Measurements from ENCODE around the gene INPP5A. TPM values are rescaled to one million over a fixed set of nuclear protein-coding genes. Genes with fewer than 3 reads are reported as not detected.
A peak's percentile ranks its signal among the peaks of the same experiment; 100 is the strongest.

The INPP5A gene
- total RNA-seq, 1 donor from 2014 or later = 36.3 TPM

DNA sequence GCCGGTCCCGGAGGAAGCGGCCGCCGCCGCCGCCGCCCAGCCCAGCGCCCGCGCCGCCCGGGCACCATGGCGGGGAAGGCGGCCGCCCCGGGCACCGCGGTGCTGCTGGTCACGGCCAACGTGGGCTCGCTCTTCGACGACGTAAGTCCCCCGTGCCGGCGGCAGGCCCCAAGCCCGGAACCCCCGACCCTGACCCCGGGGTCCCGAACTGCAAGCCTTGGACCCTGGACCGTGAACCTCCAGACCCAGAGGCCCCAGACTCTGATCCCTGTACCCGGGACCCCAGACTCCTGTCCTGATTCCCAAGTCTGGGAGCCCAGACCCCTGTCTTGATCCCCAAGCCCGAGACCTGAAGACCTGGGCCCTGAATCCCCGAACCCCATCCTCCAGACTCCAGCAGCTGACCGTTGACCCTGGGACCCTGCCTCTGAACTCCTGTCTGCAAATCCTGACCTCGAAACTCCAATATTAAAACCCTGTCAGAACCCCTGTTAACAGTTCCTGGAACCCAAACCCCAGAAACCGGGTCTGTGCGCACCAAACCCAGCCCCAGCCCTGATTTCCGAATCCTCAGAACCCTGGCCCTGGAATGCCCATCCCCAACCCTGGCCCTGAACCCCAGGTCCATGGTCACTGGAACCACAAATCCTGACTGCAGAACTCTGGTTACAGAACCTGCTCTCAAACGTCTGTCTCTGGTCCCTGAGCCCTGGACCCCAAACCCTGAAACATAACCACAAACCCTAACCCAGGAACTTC, 623 bp downstream of the INPP5A start:
- TF ChIP-seq, protein P1, sequence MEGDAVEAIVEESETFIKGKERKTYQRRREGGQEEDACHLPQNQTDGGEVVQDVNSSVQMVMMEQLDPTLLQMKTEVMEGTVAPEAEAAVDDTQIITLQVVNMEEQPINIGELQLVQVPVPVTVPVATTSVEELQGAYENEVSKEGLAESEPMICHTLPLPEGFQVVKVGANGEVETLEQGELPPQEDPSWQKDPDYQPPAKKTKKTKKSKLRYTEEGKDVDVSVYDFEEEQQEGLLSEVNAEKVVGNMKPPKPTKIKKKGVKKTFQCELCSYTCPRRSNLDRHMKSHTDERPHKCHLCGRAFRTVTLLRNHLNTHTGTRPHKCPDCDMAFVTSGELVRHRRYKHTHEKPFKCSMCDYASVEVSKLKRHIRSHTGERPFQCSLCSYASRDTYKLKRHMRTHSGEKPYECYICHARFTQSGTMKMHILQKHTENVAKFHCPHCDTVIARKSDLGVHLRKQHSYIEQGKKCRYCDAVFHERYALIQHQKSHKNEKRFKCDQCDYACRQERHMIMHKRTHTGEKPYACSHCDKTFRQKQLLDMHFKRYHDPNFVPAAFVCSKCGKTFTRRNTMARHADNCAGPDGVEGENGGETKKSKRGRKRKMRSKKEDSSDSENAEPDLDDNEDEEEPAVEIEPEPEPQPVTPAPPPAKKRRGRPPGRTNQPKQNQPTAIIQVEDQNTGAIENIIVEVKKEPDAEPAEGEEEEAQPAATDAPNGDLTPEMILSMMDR (IDR thresholded peaks at IDR 0.05; ENCODE audit: partially characterized antibody, unreplicated experiment) = no peak
- H3K4me1 Mint-ChIP-seq (ENCODE audit: low read depth, unreplicated experiment) = peaks cover 20% of the 10 kb centered on the region
- peaks cover 7% of the 10 kb centered on the region for H3K27me3 Mint-ChIP-seq (ENCODE audit: unreplicated experiment)
- peak overlapping the region; percentile 64 for H3K27ac Mint-ChIP-seq (ENCODE audit: unreplicated experiment)
- DNase-seq = no peak
- H3K4me3 Mint-ChIP-seq (ENCODE audit: unreplicated experiment) = peak overlapping the region; percentile 86
- no peaks in the 10 kb centered on the region for H3K36me3 Mint-ChIP-seq (ENCODE audit: unreplicated experiment)
- peaks cover 1% of the 10 kb centered on the region for H3K9me3 Mint-ChIP-seq (ENCODE audit: unreplicated experiment)

DNA sequence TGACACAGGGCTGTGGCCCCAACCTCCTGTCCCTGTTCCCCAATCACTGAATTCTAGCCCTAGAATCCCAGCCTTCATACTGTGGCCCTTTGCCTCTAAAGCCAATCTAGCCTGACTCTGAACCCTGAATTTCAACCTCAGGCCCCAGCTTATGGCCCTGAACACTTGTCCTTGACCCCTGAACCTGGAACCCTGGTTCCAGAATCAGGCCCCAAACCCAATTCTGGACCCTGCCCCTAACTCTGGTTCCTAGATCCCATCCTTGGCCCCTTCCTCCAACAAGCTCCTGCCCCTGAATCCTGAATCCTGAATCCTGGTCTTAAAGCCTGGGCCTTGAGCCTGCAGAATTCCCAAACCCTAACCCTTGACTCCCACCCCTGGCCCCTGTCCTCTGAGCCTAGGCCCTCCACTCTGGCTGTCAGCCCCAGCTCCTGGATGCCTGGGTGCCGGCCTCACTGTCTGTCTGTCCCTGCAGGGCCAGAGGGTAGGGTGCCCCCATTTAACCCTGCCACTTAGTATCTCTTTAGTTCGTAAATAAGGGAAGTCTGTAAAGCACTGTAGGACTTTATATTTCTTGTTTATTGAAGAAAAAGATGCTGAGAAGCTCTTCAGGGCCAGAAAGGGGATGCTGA, 1.3 kb downstream of the INPP5A start:
- H3K27ac Mint-ChIP-seq (ENCODE audit: unreplicated experiment) = no peak overlapping the region
- no peaks in the 10 kb centered on the region for H3K36me3 Mint-ChIP-seq (ENCODE audit: unreplicated experiment)
- TF ChIP-seq, protein P1 (IDR thresholded peaks at IDR 0.05; ENCODE audit: partially characterized antibody, unreplicated experiment) = no peak
- peaks cover 7% of the 10 kb centered on the region for H3K27me3 Mint-ChIP-seq (ENCODE audit: unreplicated experiment)
- peaks cover 20% of the 10 kb centered on the region for H3K4me1 Mint-ChIP-seq (ENCODE audit: low read depth, unreplicated experiment)
- peaks cover 1% of the 10 kb centered on the region for H3K9me3 Mint-ChIP-seq (ENCODE audit: unreplicated experiment)
- no peak for DNase-seq
- peak overlapping the region; percentile 86 for H3K4me3 Mint-ChIP-seq (ENCODE audit: unreplicated experiment)

DNA sequence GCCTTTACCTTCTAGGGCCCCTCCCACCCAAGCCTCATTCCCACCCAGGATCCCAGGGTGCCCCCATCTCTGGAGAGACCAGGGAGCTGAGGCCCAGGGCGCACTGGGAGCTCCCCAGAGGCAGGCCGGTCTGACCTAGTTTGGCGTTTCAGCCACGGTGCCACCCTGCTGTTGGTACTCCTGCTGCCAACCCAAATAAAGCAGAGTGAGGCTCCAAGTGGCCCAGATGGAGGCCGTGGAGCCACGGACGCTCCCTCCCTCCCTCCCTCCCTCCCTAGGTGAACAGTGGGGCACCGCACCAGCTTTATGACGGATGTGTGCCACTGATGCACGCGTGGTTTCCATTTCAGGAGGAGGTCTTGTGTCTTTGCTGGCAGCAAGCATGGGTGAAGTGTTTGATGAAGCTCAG, 1.8 kb downstream of the INPP5A start:
- H3K4me3 Mint-ChIP-seq (ENCODE audit: unreplicated experiment) = peak overlapping the region; percentile 86
- TF ChIP-seq, protein P1 (IDR thresholded peaks at IDR 0.05; ENCODE audit: partially characterized antibody, unreplicated experiment) = no peak
- H3K9me3 Mint-ChIP-seq (ENCODE audit: unreplicated experiment) = peaks cover 2% of the 10 kb centered on the region
- H3K4me1 Mint-ChIP-seq (ENCODE audit: low read depth, unreplicated experiment) = peaks cover 20% of the 10 kb centered on the region
- no peak for DNase-seq
- H3K36me3 Mint-ChIP-seq (ENCODE audit: unreplicated experiment) = no peaks in the 10 kb centered on the region
- no peak overlapping the region for H3K27ac Mint-ChIP-seq (ENCODE audit: unreplicated experiment)
- H3K27me3 Mint-ChIP-seq (ENCODE audit: unreplicated experiment) = peaks cover 7% of the 10 kb centered on the region

DNA sequence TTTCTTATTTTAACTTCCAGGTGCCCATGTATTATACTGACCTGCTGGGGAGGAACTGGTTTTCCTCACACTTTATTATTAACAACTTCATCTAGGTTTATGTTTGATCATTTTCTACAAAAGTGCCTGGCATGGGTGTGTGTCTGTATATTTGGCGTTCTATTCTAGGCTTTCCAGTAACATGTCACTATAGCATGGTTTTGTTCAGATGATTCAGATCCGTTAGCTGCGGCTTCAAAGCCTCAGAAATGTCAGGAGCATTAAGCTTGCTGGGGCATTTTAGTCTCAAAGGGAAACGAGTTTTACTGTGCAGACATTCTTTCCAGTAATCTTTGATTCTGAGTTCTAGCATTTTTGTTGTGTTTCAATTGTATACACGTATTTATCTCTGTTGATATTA, 2.3 kb downstream of the INPP5A start:
- peaks cover 21% of the 10 kb centered on the region for H3K4me1 Mint-ChIP-seq (ENCODE audit: low read depth, unreplicated experiment)
- peaks cover 4% of the 10 kb centered on the region for H3K9me3 Mint-ChIP-seq (ENCODE audit: unreplicated experiment)
- no peak for DNase-seq
- H3K36me3 Mint-ChIP-seq (ENCODE audit: unreplicated experiment) = no peaks in the 10 kb centered on the region
- TF ChIP-seq, protein P1 (IDR thresholded peaks at IDR 0.05; ENCODE audit: partially characterized antibody, unreplicated experiment) = no peak
- peak overlapping the region; percentile 50 for H3K4me3 Mint-ChIP-seq (ENCODE audit: unreplicated experiment)
- H3K27ac Mint-ChIP-seq (ENCODE audit: unreplicated experiment) = no peak overlapping the region
- peaks cover 7% of the 10 kb centered on the region for H3K27me3 Mint-ChIP-seq (ENCODE audit: unreplicated experiment)

DNA sequence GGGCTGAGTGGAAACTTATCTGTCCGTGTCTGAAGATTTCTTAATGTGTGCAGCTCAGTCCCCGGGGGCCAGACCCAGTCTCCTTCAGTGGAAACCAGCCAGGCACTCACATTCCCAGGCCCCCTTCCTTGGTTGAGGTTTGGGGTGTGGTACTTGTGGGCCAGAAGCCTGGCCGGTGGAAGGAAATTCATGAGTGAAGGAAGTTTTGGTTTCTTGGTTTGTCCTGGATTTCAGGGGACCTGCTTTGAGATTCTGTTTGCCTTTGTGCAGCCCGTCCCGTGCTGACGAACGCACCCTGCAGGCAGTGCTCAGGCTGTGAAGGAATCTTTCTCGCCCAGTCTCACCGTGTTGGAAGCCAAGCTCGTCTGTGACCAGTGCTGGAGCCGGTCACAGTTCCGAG, 2.9 kb downstream of the INPP5A start:
- no peaks in the 10 kb centered on the region for H3K36me3 Mint-ChIP-seq (ENCODE audit: unreplicated experiment)
- peaks cover 4% of the 10 kb centered on the region for H3K9me3 Mint-ChIP-seq (ENCODE audit: unreplicated experiment)
- no peak for DNase-seq
- peak overlapping the region; percentile 50 for H3K4me3 Mint-ChIP-seq (ENCODE audit: unreplicated experiment)
- peaks cover 6% of the 10 kb centered on the region for H3K27me3 Mint-ChIP-seq (ENCODE audit: unreplicated experiment)
- H3K4me1 Mint-ChIP-seq (ENCODE audit: low read depth, unreplicated experiment) = peaks cover 21% of the 10 kb centered on the region
- TF ChIP-seq, protein P1 (IDR thresholded peaks at IDR 0.05; ENCODE audit: partially characterized antibody, unreplicated experiment) = no peak
- no peak overlapping the region for H3K27ac Mint-ChIP-seq (ENCODE audit: unreplicated experiment)
